GM19452 (cell line): ENCODE measurements around the gene FOXP1.

Experiments used
- ATAC-seq: cut with Tn5 transposase; IDR thresholded peaks from one replicate; pipeline ENCODE4 v1.9.1; 2021; ENCODE audit not compliant: unreplicated experiment

FOXP1 gene

DNA sequence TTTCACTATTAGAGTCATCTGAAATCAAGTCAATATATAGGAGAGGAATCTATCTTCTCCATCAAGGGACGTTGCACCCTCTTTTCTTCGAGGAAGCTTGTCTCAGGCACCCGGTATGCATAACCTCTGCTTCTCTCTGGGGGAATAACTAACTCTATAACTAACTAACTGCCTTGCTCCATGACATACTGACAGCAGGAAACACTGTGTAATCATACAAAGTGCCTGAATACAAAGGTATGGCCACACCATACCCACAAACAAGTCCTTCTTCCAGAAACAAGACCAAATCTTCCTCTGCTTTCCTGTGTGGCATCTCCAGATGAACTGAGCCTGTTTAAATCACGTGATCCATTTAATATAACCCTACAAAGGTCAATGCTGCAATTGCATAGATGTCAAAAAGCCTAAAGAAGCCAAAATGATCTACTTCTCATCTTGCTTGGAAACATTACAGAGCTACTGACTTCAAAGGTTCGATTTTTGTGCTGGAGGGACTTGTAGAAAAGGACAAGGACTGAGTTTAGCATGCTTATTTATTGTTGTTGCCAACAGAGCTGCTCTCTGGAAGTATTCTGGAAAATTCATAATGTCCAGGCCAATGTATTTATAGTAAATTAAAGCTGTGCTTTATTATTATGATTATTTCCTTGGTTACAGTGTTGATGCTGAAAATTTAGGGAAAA, 380.5 kb downstream of the FOXP1 start:
- ATAC-seq, result no peak

DNA sequence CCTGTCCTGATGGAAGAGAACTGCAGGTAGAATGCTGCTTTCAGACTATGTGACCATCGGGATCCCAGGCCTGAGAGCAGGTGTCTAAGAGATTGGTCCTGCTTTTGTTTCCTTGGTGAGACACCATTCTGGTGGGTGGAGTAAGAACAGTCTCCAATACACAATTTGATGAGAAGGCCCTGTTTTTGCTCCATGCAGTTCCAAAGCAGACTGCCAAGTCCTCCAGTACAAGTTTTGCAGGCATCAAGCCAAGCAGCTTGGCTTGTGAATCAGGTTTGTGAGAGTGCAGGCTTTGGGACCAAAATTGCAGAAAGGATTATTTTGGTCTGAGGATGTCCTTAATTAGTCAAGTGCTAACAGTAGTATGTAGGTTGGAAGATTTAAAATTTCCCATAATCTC, 381.6 kb downstream of the FOXP1 start:
- no peak for ATAC-seq

DNA sequence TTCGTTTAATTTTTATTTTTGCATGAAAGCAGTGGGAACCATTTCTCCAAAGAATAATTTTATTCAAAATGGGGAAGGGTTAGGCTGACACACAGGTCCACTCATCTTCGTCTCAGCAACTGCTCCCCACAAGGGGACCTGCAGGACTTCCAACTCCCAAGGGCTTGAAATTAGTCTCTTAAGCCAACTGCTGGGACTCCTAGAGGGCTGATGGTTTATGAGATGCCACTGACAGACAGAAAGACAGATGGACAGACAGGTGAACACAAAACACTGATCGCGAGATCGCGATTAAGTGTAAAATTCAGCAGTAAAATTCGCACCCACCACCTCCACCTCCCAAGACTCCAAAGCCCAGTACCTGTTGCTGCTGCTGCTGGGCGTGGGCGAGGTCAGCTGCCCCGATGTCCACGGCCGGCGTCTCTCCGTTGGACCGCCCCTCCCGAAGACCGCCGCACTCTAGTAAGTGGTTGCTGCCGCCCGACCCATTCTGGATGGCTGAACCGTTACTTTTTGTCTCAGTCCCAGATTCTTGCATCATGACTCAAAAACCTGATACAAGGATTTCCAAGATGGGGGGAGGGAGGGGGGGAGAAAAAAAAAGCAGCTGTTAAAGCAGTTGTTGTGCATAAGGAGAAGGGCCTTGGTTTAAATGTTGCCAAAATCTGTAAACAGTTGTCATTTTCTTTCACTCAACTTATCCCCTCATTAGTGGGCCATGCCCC, 385.5 kb downstream of the FOXP1 start:
- no peak for ATAC-seq

DNA sequence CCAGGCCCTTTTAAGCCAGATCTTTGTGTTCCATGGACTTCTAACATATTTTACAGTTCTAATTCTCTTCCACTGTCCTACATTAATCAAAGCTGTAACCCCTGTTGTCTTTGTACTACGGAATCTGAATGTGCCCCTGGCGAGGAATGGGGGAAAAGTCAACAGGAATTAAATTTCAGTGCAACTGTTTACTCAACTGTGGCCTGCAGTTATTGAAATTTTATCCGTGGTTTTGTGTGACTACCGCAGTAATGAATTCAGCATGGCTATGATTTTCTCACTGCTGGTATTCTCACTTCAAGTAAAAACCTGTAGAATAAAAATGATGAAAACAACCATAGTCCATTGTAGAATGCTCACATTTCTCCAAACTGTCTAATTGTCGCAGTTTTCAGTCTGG, 388.0 kb downstream of the FOXP1 start:
- ATAC-seq, result no peak

DNA sequence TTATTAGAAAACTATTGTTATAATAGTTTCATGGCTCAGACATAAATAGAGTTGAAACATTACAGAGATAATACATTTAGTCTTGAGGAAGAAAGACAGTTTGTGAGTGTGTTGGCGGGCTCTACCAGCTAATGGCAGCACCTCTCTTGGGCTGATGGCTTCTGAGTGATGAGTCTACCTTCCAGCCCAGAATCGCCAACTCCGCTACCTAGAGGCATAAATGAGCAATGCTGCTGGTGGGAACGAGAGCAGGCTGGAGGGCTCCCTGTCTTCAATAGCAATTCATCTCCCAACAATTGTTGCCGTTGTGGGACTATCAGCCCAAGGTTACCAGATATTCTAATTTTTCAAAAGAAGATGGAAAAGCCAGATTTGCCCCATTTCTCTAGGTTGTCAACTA, 388.7 kb downstream of the FOXP1 start:
- no peak for ATAC-seq

DNA sequence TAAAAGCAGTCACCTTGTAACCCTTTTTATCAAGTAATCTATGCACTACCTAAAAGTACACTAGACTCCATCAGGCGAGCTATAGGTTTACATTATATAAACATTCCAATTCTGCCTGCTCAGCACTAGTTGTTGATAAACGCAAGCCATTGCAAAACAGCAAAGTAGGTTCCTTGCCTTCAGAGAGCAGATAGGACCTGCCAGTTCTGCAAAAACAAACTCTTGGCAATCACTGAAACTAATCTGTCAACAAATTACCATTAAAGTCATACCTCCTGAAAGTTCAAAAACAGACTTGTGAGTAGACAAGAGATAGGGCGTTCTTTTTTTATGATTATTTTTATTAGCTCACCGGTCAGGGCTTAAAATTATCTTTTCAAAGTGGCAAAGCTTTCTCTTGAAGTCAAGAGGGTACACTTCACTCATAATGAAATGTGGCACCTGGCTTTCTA, 392.5 kb downstream of the FOXP1 start:
- no peak for ATAC-seq

DNA sequence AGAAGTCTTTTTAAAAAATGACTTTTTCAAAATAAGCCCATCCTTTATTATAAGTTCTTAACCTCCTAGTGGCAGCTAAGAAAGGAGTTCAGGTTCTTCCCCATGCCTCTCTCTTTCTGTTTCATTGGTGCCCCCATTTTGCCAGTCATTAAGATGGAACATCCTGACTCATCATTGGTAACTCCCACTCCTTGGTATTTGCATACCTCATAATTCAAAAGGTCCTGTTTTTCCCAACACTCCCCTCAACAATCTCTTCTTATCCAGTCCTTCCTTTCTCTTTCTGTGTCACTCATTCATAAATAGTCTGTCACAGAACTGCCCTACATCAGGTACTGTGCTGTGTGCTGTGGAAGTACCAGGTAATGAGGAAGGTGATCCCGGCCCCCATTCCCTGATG, 394.0 kb downstream of the FOXP1 start:
- no peak for ATAC-seq

DNA sequence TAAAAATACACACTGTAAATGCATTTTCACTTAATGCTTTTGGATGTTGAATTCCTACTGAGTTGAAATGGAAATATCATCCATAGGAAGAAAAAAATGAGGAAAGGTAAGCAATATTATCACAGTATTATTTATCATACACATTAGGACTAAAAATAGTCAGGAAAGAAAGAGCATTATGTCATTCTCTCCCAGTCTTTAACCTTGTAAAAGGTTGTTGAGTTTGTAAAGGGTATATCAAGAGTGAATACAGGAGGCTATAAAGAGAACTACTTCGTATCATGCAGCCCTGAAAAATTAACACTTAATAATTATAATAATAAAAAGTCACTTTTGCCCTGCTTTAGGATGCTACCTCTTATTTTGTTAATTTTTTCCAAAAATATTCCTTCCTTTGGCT, 395.8 kb downstream of the FOXP1 start:
- no peak for ATAC-seq

DNA sequence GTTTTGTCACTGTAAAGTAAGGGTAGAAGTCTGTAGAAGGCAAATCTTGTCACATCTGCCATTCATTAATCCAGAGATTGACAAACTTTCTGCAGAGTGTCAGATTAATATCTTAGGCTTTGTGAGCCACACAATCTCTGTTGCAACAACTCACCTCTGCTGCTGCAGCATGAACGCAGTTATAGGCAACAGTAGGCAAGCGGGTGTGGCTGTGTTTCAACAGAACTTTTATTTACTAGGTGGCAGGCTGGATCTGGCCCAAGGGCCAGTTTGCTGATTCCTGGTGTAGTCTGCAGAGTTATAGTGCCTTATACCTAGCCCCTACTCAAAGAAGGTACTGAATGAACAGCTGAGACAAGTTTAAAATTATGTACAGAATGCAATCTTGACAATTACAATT, 396.7 kb downstream of the FOXP1 start:
- no peak for ATAC-seq

DNA sequence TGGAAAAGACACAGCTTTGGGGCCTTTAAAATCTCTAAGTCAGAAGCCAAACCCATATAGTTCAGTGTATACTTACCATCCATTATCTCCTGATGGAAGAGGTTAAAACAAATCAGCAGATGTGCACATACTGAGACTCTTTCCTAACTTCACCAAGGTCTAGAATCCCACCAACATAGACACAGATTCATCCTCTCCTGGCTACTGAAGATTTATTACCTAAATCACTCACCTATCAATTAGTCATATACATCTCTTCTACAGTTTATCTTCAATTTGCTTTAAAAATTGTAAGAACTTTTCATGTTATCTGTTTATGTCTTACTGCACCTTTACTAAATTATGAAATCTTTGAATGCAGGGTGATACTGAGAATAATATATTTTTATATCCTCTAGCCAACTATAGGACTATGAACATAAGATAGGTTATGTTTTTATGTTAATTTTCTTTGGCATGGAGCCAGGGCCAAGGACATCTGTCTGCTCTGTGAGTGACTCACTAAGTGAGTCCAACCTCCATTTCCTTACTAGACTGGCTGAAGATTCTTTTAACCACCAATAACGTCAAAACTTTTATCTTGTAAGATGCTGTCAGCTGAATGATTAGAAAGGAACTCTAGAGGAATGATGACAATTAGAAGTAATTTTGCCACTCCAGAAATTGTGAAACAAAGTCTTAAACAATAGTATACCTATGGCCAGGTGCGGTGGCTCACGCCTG, 397.6 kb downstream of the FOXP1 start:
- no peak for ATAC-seq

DNA sequence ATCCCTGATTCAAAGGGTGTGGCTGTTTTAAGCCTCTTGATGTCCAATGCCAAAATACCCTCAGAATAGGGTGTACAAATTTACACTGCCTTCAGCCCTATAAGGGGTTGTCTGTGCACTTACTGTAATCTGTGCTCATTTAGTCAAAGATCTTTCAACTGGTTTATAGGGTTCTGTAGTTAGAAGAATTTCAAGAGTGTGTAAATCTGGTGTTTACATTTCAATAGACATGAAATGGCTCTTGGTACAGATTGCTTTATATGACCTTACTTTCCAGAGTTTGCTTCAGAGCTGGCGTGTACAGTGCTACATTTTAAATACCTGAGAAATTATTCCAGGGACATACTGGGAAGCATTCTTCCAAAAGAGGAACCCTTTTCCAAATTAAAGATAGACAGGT, 399.3 kb downstream of the FOXP1 start:
- ATAC-seq, result no peak

DNA sequence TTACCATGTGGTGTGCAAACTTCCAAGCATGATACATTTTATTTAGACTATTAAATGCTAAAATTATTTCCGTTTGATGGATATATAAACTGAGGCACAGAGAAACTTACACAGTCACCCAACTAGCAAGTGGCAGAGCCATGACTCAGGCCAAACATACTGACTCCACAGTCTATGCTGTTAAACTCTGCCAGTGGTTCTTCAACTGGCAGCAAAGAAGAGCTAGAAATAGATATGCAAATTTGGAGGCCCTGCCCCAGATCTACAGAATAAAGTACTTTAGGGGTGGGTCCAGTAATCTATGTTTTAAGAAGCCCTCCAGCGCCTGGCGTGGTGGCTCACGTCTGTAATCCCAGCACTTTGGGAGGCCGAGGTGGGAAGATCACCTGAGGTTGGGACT, 400.0 kb downstream of the FOXP1 start:
- no peak for ATAC-seq

DNA sequence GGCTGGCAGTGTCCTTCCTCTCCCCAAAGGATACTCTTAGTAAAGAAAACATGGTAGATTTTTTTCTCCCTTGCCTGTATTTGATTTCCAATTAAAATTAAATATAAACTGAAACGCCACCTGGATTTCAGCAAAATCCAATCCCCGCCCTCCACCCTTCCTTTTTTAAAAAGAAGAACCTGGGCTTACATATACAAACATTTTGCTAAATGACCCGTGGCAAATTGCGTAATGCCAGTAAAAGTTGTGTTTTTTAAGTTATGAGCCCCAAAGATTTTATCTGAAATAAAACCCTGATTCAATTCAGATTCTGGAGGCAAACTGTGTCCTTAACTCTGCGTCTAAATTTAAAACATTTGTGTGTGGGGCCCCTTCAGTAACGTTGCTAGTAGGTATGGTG, 403.0 kb downstream of the FOXP1 start:
- ATAC-seq, result no peak

DNA sequence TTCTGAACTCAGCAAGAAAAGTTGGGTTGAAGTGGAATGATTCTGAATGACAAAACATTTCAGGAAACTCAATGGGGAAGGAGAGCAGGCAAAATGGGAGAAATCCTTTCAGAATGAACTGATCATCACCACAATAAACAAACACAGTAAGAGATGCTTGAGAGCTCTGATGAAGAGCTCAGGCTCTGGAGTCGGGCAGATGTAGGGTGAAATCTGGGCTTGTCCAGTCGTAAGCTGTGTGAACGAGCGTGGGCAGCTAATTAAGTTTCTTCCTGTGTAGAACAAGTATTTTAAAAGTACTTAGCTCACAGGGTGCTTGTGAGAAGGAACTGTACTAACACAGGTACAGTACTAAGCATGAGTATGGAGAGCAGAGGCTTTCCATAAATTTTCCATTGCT, 406.2 kb downstream of the FOXP1 start:
- no peak for ATAC-seq

DNA sequence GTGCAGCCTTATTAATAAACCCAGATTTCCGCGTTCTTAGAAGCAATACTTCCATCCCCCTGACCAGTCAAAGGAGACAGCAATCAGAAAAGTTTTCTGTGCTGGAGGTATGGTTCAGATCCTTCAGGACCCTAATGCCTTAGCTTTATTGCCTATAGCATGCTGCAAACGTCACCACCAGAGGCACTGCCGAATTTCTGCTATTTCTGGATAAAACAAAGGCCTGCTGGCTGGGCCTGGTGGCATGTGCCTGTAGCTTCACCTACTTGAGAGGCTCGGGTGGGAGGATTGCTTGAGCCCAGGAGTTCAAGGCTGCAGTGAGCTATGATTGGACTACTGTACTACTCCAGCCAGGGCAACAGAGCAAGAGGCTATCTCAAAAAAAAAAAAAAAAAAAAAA, 407.2 kb downstream of the FOXP1 start:
- ATAC-seq, result no peak

DNA sequence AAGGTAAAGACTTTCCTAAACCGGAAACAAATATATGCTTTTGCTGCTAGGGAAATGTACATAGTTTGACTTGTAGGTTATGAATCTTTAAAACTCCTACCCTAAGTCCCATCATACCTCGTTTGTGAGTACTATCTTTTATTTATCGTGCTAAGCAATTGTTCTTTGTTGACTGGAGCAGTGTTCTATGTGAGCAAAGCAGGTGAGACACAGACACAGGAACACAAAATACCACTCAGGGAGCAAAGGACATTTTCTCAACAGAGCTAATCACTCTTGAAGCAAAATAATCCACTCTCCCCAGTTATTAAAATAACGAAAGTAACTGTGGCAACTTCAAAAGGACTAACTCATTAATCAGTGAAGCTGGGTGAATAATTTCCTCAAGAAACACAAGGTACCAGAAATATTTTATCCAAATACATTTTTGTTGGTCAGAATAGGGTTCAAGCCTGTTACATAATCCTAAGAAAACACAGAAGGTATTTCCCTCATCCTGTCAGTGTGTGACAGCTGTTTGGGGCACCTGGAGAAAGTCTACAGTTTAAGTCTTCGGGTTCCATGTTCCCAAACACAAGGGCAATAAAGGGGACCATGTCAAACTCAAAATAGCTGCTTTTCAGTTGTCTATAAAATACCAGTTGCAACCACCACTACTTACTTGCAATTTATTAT, 407.7 kb downstream of the FOXP1 start:
- no peak for ATAC-seq

DNA sequence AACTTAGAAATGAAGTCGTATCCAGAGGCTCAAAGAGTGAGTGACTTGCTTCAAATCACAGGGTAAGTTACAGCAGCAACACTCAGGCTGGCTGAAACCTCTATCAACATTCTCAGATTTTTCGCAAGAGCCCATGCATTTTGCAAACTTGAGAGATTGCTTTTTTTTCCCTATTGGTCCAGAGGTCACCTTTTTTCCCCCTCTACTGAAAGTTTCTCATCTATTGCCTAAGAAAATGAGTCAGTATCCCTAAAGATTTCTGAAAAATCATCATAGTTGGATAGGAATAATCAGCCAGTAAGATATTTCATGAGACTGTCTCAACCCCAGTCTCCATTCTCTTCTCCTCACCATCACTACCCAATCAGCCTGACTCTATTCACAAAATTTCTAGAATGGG, 410.6 kb downstream of the FOXP1 start:
- no peak for ATAC-seq

DNA sequence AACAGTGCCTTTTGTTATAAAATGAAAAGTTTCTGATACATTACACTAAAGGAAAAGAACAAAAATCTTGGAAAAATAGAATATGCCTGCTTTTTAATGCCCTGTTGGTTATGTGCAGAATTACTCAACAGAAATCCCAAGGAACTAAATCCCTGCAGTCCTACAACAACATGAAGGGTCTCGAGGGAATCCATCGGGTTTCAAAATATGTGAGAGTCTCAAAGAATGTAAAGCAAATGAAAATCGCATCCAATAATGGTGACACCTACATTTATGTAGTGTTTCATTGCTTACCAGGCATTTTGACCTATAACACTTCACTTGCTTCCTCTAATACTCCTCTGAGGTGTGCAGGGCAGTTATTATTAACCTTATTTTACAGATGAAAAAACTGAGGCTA, 411.3 kb downstream of the FOXP1 start:
- no peak for ATAC-seq

DNA sequence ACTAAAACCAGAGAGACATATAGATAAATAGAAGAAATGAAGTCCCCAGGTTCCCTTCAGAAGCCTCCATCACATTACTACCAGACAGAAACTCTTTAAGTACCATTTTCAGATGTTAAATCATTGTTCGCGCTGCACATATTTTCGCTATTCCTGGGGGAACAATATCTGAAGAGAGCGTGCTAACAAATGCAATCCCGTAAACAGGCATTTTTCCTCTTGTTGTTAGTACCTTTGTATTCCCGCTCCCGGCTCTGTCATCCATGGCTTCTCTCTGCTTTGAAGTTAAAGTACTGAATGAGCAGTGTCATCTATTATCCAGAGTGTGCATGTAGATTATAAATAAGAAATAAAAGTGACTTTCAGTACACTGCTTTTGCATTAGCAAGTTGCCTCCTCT, 412.3 kb downstream of the FOXP1 start:
- ATAC-seq, result no peak

DNA sequence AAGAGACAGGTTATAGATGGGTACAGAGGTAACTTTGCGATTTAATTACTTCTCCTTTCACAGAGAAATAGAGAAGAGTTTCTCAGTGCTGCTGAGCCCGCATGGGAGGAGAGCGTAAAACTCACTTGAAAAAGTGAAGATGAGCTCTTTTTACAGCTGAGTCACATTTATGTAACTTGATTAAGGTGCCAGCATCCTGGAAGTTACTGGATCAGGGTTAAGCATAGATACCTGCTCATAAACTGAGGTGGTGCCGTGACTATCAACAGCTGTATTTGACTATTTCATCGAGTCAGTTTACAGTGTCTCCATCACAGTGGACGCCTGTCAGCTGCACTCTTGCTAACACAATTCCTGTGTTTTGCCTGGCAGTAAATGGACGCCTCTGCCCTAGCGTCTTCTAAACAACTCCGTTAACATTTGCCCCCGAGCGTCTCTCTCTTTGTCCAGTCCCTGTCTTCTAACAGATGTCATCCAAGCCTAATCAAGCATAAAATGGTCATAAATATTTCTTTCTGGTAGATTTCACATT, 414.6 kb downstream of the FOXP1 start:
- no peak for ATAC-seq

DNA sequence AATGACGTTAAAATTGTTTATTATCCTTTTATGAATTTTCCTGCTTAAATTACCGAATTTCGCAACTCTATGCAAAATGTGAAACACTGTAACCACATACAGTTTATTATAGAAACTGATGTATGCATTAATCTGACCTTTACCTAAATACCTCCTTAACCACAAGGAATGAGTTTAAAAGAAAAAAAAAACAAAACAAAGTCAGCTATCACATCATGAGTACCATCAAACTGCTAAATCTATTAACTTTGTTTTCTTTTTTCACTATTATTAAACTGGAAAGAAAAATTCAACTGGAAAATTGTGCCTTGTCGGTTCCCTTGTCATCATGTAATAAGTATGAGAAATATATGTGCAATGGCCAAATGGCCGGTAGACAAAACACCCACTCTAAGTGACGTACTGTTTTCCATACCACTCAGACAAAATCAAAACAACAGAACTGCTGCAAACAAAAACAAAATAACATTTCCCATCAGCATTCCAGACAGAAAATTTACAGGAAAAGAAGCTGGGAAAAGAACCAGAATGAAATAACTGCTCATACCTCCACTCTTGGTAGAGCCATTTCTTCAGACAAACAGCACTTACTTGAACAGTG, 415.3 kb downstream of the FOXP1 start:
- ATAC-seq, result no peak
